Measurements from ENCODE around the gene SPP1. TPM values are rescaled to one million over a fixed set of nuclear protein-coding genes. Genes with fewer than 3 reads are reported as not detected.

Gene SPP1
- polyA plus RNA-seq, 1 donor (not counting 4 experiments of a cell fraction or from before 2014, with no cell fraction given) = 0.84 TPM

DNA sequence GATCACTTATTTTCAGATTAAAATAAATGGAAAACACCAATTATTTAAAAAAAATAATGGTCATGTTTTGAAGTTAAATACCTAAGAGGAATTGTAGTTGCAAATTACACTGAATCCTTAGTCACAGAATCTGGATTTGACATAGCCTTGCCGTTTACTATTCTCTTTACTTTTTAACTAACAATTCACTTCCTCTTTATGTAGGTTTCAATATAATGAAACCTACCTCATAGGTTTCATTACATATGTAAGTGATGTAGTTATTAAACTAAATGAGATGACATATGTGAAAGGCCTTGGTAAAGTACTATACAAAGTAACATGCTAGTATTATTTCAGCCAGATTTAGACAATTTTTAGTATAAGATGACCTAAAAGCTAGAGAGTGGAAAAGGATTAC lies 6.5 kb downstream of the SPP1 start:
- Histone ChIP-seq H3K36me3 (ENCODE audit: control insufficient read depth in 2 of 2, extremely low read depth in 1 of 2, insufficient read depth in 2 of 2, low read length in 2 of 2) (no peaks in the 10 kb centered on the region), H4K20me1 (ENCODE audit: control insufficient read depth, extremely low read depth, insufficient read depth, low read length) (no peaks in the 10 kb centered on the region), H3K9me1 (ENCODE audit: control insufficient read depth, extremely low read depth, insufficient read depth, low read length) (no peaks in the 10 kb centered on the region), H3K4me1 (ENCODE audit: control insufficient read depth, extremely low read depth, insufficient read depth, low read length) (no peaks in the 10 kb centered on the region), H3K27ac (ENCODE audit: control insufficient read depth, insufficient read depth, low read length) (no peak overlapping the region), H3K79me2 (ENCODE audit: control insufficient read depth, insufficient read depth, low read length) (no peaks in the 10 kb centered on the region), H3K9ac (ENCODE audit: control insufficient read depth, extremely low read depth, insufficient read depth, low read length) (no peak overlapping the region), H2AFZ (ENCODE audit: control insufficient read depth, low read length) (no peak overlapping the region), H3K4me3 (ENCODE audit: control insufficient read depth in 2 of 3, extremely low read depth in 1 of 3, insufficient read depth in 2 of 3, low read depth in 1 of 3, low read length in 3 of 3) (no peak overlapping the region), H3K27me3 (ENCODE audit: control insufficient read depth, extremely low read depth, insufficient read depth, low read length) (no peaks in the 10 kb centered on the region), H3K9me3 (ENCODE audit: control insufficient read depth, low read depth, low read length) (no peaks in the 10 kb centered on the region), H3K4me2 (ENCODE audit: control insufficient read depth, extremely low read depth, insufficient read depth, low read depth, low read length) (no peak overlapping the region)
- TF ChIP-seq CTCF (optimal IDR thresholded peaks at IDR 0.05 in 1 of 3, IDR thresholded peaks at IDR 0.05 in 1 of 3, conservative IDR thresholded peaks at IDR 0.05 in 1 of 3; ENCODE audit: extremely low read depth in 1 of 3, insufficient read depth in 2 of 3, low read length in 3 of 3) (no peak), EZH2 (IDR thresholded peaks at IDR 0.05; ENCODE audit: low read length) (no peak)
- FAIRE-seq (no peak), DNase-seq (ENCODE audit: low read depth, low spot score) (no peak)
- dilution Hi-C loops (cut with MboI; ENCODE audit: extremely low pct_ligation_motif_present, low sequenced_read_pairs) = no loop called here

- Histone ChIP-seq H3K27ac (ENCODE audit: control insufficient read depth, insufficient read depth, low read length) (no peak overlapping the region), H3K36me3 (ENCODE audit: control insufficient read depth in 2 of 2, extremely low read depth in 1 of 2, insufficient read depth in 2 of 2, low read length in 2 of 2) (no peaks in the 10 kb centered on the region), H3K4me2 (ENCODE audit: control insufficient read depth, extremely low read depth, insufficient read depth, low read depth, low read length) (no peak overlapping the region), H4K20me1 (ENCODE audit: control insufficient read depth, extremely low read depth, insufficient read depth, low read length) (no peaks in the 10 kb centered on the region), H3K9me3 (ENCODE audit: control insufficient read depth, low read depth, low read length) (no peaks in the 10 kb centered on the region), H3K9ac (ENCODE audit: control insufficient read depth, extremely low read depth, insufficient read depth, low read length) (no peak overlapping the region), H3K27me3 (ENCODE audit: control insufficient read depth, extremely low read depth, insufficient read depth, low read length) (no peaks in the 10 kb centered on the region), H3K9me1 (ENCODE audit: control insufficient read depth, extremely low read depth, insufficient read depth, low read length) (no peaks in the 10 kb centered on the region), H2AFZ (ENCODE audit: control insufficient read depth, low read length) (no peak overlapping the region), H3K79me2 (ENCODE audit: control insufficient read depth, insufficient read depth, low read length) (no peaks in the 10 kb centered on the region), H3K4me1 (ENCODE audit: control insufficient read depth, extremely low read depth, insufficient read depth, low read length) (no peaks in the 10 kb centered on the region), H3K4me3 (ENCODE audit: control insufficient read depth in 2 of 3, extremely low read depth in 1 of 3, insufficient read depth in 2 of 3, low read depth in 1 of 3, low read length in 3 of 3) (no peak overlapping the region)
- no peak for DNase-seq (ENCODE audit: low read depth, low spot score)
- TF ChIP-seq CTCF (optimal IDR thresholded peaks at IDR 0.05 in 1 of 3, IDR thresholded peaks at IDR 0.05 in 1 of 3, conservative IDR thresholded peaks at IDR 0.05 in 1 of 3; ENCODE audit: extremely low read depth in 1 of 3, insufficient read depth in 2 of 3, low read length in 3 of 3) (no peak), EZH2 (IDR thresholded peaks at IDR 0.05; ENCODE audit: low read length) (no peak)
- dilution Hi-C loops (cut with MboI; ENCODE audit: extremely low pct_ligation_motif_present, low sequenced_read_pairs) = no loop called here
- FAIRE-seq = no peak
Observed at GRCh38 chr4:87982446-87983010, 7.0 kb downstream of the SPP1 start.
